ENCODE data around the gene PIP5KL1.
A peak's percentile ranks its signal among the peaks of the same experiment; 100 is the strongest.

The PIP5KL1 gene

GRCh38 chr9:127915801-127916719 is 14.5 kb downstream of the PIP5KL1 start:
- no peak for DNase-seq (ENCODE audit: low spot score)

- DNase-seq (ENCODE audit: low spot score), result no peak
Measured at GRCh38 chr9:127915325-127915752, 15.2 kb downstream of the PIP5KL1 start.

GRCh38 chr9:127913682-127914081 is 16.9 kb downstream of the PIP5KL1 start:
- no peak for DNase-seq (ENCODE audit: low spot score)

GRCh38 chr9:127912882-127913281 is 17.7 kb downstream of the PIP5KL1 start:
- no peak for DNase-seq (ENCODE audit: low spot score)

- DNase-seq (ENCODE audit: low spot score), result no peak
Measured at GRCh38 chr9:127912296-127912695, 18.3 kb downstream of the PIP5KL1 start.

GRCh38 chr9:127910613-127911205 is 19.9 kb downstream of the PIP5KL1 start:
- DNase-seq (ENCODE audit: low spot score), result no peak

GRCh38 chr9:127909839-127910273 is 20.7 kb downstream of the PIP5KL1 start:
- DNase-seq (ENCODE audit: low spot score), result no peak

GRCh38 chr9:127908660-127908926 is 22.0 kb downstream of the PIP5KL1 start:
- DNase-seq (ENCODE audit: low spot score), result no peak

GRCh38 chr9:127907867-127908659 is 22.5 kb downstream of the PIP5KL1 start:
- no peak for DNase-seq (ENCODE audit: low spot score)

- no peak for DNase-seq (ENCODE audit: low spot score)
Measured at GRCh38 chr9:127905788-127906191, 24.8 kb downstream of the PIP5KL1 start.

- no peak for DNase-seq (ENCODE audit: low spot score)
Measured at GRCh38 chr9:127905004-127905728, 25.4 kb downstream of the PIP5KL1 start.

GRCh38 chr9:127904561-127905003 is 26.0 kb downstream of the PIP5KL1 start:
- no peak for DNase-seq (ENCODE audit: low spot score)

- no peak for DNase-seq (ENCODE audit: low spot score)
Measured at GRCh38 chr9:127903557-127904475, 26.8 kb downstream of the PIP5KL1 start.

GRCh38 chr9:127899128-127899943 is 31.2 kb downstream of the PIP5KL1 start, which contains the start of gene ST6GALNAC6:
Gene ST6GALNAC6, minus strand, starts transcription at chr9:127899603. Its CDS starts 1,622 bp downstream, at chr9:127897981.
- DNase-seq (ENCODE audit: low spot score), result peak; percentile 81

GRCh38 chr9:127898433-127899127 is 32.0 kb downstream of the PIP5KL1 start:
- DNase-seq (ENCODE audit: low spot score), result no peak

GRCh38 chr9:127897193-127897692 is 33.3 kb downstream of the PIP5KL1 start:
- DNase-seq (ENCODE audit: low spot score), result no peak

- DNase-seq (ENCODE audit: low spot score), result no peak
Measured at GRCh38 chr9:127896395-127897192, 34.0 kb downstream of the PIP5KL1 start.

- DNase-seq (ENCODE audit: low spot score), result no peak
Measured at GRCh38 chr9:127895811-127896210, 34.8 kb downstream of the PIP5KL1 start.

Measured in LoVo (cell line).